ENCODE data around the gene CCNO. TPM values are rescaled to one million over a fixed set of nuclear protein-coding genes. Genes with fewer than 3 reads are reported as not detected.

CCNO gene
- total RNA-seq, 1 donor from 2014 or later = 0.43 TPM

DNA sequence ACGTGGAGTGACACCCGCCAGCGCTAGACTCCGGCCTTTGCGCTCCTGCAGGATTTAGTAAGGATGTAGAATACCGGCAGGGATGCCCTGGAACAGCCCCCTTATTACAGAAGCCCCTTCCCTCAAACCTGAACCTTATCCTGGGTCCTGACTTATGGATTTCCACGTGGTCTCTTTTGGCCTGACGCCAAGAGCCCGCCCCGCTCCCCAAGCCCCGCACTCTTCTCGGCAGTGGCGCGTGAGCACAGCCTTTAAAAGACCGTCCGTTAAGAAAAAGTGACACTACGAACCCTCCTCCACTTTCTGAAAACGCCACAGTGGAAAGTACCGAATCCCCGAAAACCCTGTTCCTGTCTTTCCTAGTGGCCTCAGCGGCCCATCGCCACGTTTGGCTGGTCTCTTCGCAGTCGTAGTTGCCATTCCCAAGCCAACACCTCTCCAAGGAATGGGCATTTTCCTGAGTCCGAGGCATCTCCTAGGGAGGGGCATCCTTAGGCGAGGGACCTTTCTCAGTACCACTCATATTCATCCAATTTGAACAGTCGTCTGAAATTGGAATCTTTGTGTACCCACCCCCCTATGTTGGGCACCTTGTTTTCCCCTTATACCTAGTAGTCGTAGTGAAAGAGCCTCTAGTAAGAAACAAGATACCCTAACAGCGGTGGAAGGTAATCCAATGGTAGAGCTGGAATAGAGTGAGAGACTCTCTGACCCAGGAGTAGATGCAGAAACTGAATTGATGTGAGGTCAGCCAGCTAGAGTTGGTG is 5.6 kb downstream of the CCNO start:
- no peaks in the 10 kb centered on the region for H3K36me3 ChIP-seq (ENCODE audit: insufficient read depth, low read length)
- FAIRE-seq = no peak
- no peak overlapping the region for H3K9ac ChIP-seq (ENCODE audit: low read length)
- DNase-seq (ENCODE audit: low read depth) = no peak
- peak overlapping the region; percentile 81 for H3K4me2 ChIP-seq (ENCODE audit: low read length)
- H3K27me3 Mint-ChIP-seq (ENCODE audit: low read depth, unreplicated experiment) = peaks cover 86% of the 10 kb centered on the region
- no peak overlapping the region for H3K27ac ChIP-seq (ENCODE audit: low read depth, low read length)
- peak overlapping the region; percentile 69 for H3K4me3 Mint-ChIP-seq (ENCODE audit: unreplicated experiment)
- no peak overlapping the region for H3K27ac Mint-ChIP-seq (ENCODE audit: unreplicated experiment)
- H3K79me2 ChIP-seq (ENCODE audit: insufficient read depth, low read length) = no peaks in the 10 kb centered on the region
- peak overlapping the region; percentile 49 for H2AFZ ChIP-seq (ENCODE audit: low read depth, low read length)
- H3K9me3 ChIP-seq (ENCODE audit: insufficient read depth, low read depth, low read length) = no peaks in the 10 kb centered on the region
- peaks cover 20% of the 10 kb centered on the region for H4K20me1 ChIP-seq (ENCODE audit: insufficient read depth, low read length)
- H3K4me3 ChIP-seq (ENCODE audit: insufficient read depth, low read depth, low read length) = peak overlapping the region; percentile 36
- H3K36me3 Mint-ChIP-seq (ENCODE audit: low read depth, unreplicated experiment) = peaks cover 2% of the 10 kb centered on the region
- TF ChIP-seq, protein P1, sequence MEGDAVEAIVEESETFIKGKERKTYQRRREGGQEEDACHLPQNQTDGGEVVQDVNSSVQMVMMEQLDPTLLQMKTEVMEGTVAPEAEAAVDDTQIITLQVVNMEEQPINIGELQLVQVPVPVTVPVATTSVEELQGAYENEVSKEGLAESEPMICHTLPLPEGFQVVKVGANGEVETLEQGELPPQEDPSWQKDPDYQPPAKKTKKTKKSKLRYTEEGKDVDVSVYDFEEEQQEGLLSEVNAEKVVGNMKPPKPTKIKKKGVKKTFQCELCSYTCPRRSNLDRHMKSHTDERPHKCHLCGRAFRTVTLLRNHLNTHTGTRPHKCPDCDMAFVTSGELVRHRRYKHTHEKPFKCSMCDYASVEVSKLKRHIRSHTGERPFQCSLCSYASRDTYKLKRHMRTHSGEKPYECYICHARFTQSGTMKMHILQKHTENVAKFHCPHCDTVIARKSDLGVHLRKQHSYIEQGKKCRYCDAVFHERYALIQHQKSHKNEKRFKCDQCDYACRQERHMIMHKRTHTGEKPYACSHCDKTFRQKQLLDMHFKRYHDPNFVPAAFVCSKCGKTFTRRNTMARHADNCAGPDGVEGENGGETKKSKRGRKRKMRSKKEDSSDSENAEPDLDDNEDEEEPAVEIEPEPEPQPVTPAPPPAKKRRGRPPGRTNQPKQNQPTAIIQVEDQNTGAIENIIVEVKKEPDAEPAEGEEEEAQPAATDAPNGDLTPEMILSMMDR (IDR thresholded peaks at IDR 0.05; ENCODE audit: insufficient read depth, low read depth, low read length) = no peak
- TF ChIP-seq EZH2 (IDR thresholded peaks at IDR 0.05; ENCODE audit: insufficient read depth, low read length) = peak; percentile 27
- peaks cover 92% of the 10 kb centered on the region for H3K27me3 ChIP-seq (ENCODE audit: insufficient read depth, low read length)
- peaks cover 30% of the 10 kb centered on the region for H3K4me1 ChIP-seq (ENCODE audit: insufficient read depth, low read length)
- peaks cover 2% of the 10 kb centered on the region for H3K4me1 Mint-ChIP-seq (ENCODE audit: low read depth, unreplicated experiment)
- H3K9me3 Mint-ChIP-seq (ENCODE audit: unreplicated experiment) = peaks cover 16% of the 10 kb centered on the region

DNA sequence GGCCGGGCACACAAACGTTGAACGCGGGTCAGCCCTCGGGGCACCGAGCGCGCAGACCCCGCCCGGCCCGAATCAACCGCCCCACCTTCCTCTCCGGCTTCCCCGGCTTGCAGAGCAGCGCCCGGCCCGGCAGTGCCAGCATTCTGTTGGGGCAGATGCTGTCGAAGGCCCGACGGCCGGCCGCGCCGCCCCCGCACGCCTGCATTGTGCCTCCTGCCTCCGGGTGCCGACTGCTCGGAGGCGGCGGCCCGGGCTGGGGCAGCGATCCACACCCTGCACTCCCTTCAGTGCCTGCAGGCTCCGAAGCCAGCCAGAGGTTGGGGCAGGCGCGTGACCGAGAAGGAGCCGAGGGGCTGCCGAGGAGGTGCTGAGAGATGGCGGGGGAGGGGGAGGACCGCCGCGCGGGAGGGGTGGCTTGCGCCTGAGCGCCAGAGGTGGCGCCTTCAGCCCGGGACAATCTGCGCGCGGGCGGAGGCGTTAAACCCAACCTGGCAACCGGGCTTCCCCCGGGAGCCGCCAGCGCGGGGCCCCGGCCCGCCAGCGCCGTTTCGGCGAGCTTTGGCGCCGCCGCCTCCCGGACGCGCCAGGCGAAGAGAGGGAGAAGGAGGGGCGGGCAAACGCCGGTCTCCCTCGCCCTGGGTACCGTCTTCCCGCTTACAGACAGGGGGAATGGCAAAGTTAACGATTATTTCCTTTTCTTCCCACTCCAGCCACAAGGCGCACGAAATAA is 6.3 kb downstream of the CCNO start, which contains the start of gene MCIDAS:
Gene MCIDAS, minus strand, starts transcription at position 382 of the 730 bp plus-strand sequence. Its CDS starts 177 bp downstream, at position 205.
- H3K79me2 ChIP-seq (ENCODE audit: insufficient read depth, low read length) = no peaks in the 10 kb centered on the region
- Mint-ChIP-seq H3K27me3 (ENCODE audit: low read depth, unreplicated experiment) (peaks cover 88% of the 10 kb centered on the region), H3K9me3 (ENCODE audit: unreplicated experiment) (peaks cover 19% of the 10 kb centered on the region), H3K4me1 (ENCODE audit: low read depth, unreplicated experiment) (peaks cover 5% of the 10 kb centered on the region), H3K4me3 (ENCODE audit: unreplicated experiment) (peak within 1 kb of the TSS; percentile 69), H3K36me3 (ENCODE audit: low read depth, unreplicated experiment) (peaks cover 2% of the 10 kb centered on the region), H3K27ac (ENCODE audit: unreplicated experiment) (no peak within 1 kb of the TSS)
- H3K27ac ChIP-seq (ENCODE audit: low read depth, low read length) = no peak within 1 kb of the TSS
- peak; percentile 70 for TF ChIP-seq EZH2 (IDR thresholded peaks at IDR 0.05; ENCODE audit: insufficient read depth, low read length)
- TF ChIP-seq, protein P1 (IDR thresholded peaks at IDR 0.05; ENCODE audit: insufficient read depth, low read depth, low read length) = no peak
- H3K36me3 ChIP-seq (ENCODE audit: insufficient read depth, low read length) = no peaks in the 10 kb centered on the region
- DNase-seq (ENCODE audit: low read depth) = no peak
- peak within 1 kb of the TSS; percentile 50 for H2AFZ ChIP-seq (ENCODE audit: low read depth, low read length)
- peaks cover 17% of the 10 kb centered on the region for H4K20me1 ChIP-seq (ENCODE audit: insufficient read depth, low read length)
- H3K4me1 ChIP-seq (ENCODE audit: insufficient read depth, low read length) = peaks cover 23% of the 10 kb centered on the region
- peak within 1 kb of the TSS; percentile 36 for H3K4me3 ChIP-seq (ENCODE audit: insufficient read depth, low read depth, low read length)
- H3K27me3 ChIP-seq (ENCODE audit: insufficient read depth, low read length) = peaks cover 92% of the 10 kb centered on the region
- peaks cover under 1% of the 10 kb centered on the region for H3K9me3 ChIP-seq (ENCODE audit: insufficient read depth, low read depth, low read length)
- H3K4me2 ChIP-seq (ENCODE audit: low read length) = peak within 1 kb of the TSS; percentile 81
- H3K9ac ChIP-seq (ENCODE audit: low read length) = no peak within 1 kb of the TSS
- no peak for FAIRE-seq

Measured in astrocyte (in vitro differentiated cells and primary cell).